NOMO-1 treated with dmso at 0.1 percent for 144 hours (cell line): ENCODE data around the gene SNAPC2.
"Not testable (repeated sequence)": the region's sequence is repeated elsewhere in the genome, so short reads cannot be mapped to it uniquely, and the experiment has no call there.

ENCODE experiments used
- DNase-seq: peaks from one replicate; lab custom pipeline; 2025; ENCODE audit not compliant: unreplicated experiment; lab: John Stamatoyannopoulos, UW

SNAPC2 gene

DNA sequence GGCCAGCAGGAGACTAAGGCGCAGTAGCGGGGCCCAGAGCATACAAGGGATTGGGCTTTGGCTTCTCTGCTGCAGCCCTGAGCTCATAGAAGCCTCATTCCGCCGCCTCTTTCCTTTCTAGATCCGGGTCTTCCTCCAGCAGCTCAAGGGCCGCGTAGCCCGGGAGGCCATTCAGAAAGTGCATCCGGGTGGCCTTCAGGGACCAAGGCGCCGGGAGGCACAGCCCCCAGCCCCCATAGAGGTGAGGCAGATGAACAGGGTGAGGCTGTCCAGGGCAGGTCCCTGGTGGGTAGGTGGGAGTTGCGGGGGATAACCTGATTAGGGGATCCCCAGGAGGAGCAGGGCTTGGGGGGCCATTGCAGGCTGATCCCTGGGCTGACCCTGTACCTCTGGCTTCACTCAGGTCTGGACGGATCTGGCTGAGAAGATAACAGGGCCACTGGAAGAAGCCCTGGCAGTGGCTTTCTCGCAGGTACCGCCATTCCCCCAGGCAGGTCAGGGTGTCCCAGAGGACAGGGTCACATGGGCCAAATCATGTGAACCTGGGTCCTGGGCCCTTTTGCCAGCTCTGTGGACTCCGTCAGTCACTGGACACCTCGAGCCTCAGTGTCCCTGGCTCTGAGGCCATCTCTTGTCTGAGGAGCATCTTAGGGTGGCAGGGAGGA lies 1.3 kb downstream of the SNAPC2 start:
- DNase-seq, result no peak

DNA sequence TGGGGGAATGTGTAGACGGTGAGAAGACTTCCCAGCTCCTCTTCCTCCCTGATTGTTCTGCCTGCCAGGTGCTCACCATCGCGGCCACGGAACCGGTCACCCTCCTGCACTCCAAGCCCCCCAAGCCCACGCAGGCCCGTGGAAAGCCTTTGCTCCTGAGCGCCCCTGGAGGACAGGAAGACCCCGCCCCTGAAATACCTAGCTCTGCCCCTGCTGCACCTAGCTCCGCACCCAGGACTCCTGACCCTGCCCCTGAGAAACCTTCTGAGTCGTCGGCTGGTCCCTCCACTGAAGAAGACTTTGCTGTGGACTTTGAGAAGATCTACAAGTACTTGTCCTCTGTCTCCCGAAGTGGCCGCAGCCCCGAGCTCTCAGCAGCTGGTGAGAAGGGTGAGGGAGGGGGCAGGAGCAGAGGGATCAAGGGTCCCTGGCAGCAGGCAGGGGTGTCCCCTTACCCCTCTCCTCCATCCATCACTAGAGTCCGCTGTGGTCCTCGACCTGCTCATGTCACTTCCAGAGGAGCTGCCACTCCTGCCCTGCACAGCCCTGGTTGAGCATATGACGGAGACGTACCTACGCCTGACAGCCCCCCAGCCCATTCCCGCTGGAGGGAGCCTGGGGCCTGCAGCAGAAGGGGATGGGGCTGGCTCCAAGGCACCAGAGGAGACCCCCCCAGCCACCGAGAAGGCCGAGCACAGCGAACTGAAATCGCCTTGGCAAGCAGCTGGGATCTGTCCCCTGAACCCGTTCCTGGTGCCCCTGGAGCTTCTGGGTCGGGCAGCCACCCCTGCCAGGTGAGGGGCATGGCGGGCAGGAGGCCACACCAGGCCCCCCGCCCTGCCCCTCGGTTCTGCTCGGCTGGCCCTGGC lies 2.1 kb downstream of the SNAPC2 start:
- no peak for DNase-seq

DNA sequence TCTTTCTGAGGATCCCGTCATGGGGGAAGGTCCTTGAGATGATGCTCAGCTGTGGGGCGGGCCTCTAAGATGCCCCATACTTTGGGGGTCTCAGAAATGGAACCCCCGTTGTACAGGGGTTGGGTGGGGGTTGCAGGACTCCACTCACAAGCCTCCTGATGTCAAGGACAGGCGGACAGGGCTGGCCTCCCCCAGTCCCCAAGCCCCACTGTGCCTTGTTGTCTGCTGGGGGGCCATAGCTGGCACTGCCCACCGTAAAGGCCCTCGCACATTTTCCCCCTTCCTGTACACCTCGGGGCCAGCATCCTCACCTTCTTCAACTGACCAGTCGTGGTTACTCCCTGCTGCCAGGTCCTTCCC lies 2.7 kb downstream of the SNAPC2 start:
- DNase-seq, result no peak

DNA sequence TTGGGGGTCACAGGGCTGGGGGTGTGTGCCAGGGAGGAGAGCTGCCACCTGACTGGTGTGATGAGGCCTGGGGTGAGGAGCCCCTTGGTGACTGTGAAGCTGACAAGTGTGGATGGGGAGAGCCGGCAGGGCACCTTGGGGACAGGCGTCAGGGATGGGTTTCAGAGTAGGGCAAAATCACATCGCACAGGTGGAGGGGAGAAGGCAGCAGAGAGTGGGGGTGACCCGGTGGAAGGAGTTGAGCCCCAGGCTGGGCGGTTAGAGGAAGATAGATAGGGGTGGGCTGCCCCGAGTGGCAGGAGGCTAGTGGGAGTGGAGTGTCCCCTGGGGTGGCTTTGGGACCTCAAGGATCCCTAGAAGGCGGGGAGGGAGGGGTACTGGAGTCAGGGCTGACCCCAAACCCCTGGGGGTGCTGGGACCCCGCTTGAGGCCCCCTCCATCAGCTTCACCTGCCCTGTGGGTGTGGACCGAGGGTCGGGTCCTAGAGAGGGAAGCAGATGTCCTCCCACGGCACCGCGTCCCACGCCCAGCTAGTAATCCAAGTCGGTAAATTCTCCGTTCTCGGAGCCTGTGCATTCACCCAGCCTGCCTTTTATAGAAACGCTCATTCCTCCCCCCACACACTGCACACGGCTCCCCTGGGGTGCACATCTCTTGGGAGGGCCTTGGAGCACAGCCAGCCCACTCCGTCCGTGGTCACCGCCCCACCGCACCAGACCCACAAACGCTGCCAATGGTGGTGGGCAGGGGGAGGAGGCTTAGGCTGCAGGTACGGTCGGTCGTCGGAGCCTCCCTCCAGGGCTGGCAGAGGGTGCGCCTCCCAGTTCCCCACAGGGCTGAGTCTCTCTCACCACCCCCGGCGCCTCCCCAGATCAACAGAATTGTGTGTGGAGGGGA lies 3.4 kb downstream of the SNAPC2 start:
- DNase-seq, result no peak

DNA sequence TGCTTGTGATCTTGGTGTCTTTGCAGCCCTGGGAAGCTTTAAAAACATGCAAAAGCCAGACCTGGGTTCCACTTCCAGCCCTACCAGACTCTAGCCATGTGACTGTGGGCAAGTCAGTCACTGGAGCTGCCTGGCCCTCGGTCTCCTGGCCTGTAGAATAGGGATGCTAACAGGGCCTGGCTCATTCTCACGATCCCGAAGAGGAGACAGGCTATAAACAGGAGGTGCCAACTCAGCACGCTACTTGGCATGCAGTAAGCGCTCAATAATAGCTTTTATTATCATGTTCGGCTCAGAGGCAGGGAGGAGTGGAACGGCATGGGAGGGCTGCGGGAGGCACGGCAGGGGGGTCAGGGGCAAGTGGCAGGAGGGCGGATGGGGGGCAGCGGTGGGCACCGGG lies 4.1 kb downstream of the SNAPC2 start:
- no peak for DNase-seq

DNA sequence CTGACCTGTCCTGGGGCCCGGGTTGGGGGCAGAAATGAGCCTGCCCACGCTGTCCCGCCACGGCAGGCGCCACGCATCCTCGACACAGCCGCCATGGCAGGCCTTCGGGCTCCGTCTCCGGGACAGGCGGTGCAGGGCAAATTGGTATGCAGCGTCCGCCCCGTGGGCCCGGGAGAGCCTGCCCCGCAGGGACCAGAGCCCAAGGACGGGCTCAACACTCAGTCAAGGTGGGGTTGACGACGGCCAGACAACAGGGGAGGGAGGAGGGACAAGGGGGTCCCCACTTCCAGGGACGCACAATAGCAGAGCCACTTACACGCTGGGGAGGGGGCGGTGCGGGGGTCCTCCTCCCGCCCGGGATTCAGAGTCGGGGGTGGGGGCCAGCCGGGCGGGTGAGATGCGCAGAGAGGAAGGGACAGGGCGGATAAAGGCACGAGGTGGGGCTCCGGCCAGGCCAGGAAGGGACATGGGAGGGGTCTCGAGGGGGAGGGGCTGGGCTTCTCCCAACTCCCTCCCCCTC lies 4.6 kb downstream of the SNAPC2 start:
- DNase-seq, result no peak

DNA sequence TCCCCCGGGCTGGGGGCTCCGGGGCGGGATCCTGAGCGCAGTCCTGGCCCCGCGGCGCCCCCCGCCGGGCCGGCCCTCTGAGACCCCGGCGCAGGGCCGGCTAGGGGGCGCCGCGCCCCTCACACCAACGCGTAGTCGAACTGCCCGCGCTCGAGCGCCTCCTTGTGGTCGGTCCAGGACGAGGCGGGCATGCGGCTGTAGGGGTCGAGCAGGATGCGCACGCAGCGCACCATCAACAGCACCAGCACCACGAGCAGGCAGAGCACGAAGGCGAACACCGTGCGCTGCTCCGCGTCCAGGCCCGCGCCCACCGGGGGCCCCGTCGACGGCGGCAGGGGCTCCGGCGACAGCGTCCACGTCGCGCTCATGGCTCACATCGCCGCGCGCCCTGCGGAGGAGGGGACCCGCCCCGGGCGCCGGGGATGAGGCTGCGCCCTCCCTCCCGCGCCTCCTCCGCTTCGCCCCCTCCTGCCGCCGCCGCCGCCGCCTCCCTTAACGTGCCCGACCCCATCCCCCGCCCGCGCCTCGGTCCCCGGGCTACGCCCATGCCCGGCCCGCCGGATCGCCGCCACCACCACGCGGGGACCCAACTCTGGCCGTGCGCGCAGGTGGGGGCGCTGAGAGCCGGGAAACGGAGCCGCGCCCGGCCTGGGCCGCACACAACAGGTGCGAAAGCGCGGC lies 5.2 kb downstream of the SNAPC2 start:
- peak; percentile 45 for DNase-seq

DNA sequence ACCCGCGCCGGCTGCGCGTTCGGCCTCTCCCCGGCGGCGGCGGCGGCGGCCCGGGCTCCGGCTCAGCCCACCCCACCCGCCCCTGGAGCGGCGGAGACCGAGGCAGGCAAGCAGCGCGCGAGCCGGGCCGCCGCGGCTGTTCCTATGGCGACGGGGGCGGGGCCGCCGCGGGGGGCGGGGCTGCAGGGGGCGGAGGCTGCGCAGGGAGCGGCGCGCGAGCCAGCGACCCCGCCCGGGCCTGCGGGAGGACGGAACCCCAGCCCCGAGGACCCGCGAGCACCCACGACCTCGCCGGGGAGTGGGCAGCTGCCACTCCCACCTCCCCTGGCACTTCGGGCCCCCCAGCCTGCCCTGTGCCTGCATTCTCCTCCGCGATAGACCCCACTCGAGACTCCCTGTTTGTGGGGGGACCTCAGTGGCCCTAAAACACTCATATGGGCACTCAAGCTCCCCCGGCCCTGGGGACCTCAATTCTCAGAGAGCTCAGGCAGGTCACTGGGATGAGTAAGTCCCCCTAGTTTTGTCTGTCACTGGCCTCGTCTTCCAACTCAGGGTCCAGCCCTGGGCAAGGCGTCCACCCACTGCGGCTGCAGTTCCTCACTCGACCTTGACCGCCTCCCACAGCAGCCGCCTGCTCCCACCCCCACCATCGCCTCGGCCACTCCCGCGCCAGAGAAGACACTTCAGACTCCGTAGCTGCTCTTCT lies 6.0 kb downstream of the SNAPC2 start, which contains the start of gene CTXN1:
CTXN1 (minus strand) TSS at position 115 of the 706 bp plus-strand sequence. CDS start 597 bp downstream, outside the sequence.
- no peak for DNase-seq

DNA sequence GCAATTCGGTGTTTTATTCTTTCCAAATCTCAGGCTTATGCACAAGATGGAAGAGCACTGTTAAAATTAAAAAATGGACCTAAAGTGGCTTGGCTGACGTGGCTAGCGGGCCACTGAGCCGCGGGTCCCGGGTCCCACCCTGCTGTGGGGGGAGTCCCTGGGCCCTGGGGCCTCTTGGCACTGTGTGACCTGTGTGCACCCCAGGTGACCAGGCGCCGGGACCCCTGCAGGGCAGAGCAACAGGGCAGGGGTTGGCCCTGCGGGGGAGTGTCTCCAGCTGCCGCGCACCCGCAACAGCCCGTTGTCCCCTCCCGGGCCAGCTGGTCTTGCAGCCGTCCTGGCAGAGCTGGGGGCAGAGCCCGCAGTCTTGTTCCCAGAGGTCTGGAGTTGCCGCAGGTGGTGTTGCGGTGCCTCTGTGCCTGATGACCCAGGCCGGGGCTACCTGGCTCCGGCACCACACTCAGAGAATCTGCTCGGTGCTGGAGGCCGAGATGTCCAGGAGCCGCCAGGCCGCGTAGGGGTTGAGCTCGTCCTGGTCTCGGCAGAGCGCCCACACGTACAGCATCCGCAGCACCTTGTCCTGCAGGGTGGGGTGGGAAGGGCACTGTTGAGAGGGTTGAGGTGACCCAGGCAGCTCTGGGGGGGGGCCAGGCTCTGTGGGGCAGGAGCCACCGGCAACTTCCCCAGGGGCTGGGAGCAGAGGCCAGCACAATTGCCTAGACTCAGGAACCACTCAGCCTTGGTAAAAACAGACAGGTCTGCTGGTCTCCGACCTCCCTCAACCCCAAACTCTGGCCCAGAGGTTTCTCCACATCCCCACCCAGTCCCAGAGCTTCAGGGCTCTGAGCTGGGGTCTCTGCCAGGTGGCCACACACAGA lies 6.8 kb downstream of the SNAPC2 start:
- DNase-seq, result no peak

DNA sequence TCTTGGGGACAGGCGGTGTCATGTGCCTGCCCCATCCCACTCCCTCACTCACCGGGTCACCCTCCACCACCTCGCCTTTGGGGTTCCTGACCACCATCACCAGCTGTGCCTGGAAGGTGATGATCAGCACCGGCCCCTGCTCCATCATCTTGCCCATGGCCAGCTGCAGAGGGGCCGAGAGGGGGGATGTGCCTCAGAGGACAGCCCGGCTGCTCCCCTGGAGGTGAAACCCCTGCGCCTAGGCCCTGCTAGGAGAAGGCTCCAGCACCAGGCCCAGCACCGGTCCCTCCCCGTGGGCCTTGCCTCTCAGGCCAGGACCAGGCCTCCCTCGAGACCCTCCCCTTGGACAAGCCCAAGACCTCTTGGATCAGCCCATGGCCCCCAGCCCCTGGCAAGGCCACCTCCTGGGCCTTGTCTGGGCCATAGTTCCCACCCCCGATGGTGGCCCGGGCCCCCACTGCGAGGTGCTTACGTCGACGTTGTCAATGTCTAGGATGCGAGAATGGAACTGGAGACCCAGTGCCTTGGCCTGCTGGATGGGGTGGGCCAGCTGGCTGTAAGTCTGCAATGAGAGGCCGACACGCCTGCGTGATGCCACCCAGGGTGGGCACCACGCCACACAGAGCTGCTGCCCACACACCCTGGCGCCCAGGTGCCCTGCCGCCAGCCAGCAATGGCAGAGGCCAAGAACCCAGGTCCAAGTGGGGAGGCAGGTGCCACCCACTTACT lies 7.6 kb downstream of the SNAPC2 start:
- no peak for DNase-seq

DNA sequence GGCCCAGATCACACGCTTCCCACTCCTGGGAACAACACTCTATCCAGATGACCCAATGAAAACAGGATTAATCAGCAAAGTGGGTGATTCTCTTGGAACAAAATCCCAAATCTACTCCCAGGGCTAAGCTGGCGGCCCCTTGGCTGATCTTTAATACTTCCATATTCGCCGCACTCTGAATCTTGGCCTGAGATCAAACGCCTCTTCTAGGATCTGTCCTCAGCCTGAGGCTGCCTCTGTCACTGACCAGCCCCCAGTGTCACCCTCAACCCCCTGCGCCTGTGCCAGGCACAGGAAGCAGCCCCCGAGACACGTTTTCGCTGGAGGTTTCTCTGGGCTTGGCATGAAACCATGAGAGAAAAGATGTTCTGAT lies 8.2 kb downstream of the SNAPC2 start:
- no peak for DNase-seq

DNA sequence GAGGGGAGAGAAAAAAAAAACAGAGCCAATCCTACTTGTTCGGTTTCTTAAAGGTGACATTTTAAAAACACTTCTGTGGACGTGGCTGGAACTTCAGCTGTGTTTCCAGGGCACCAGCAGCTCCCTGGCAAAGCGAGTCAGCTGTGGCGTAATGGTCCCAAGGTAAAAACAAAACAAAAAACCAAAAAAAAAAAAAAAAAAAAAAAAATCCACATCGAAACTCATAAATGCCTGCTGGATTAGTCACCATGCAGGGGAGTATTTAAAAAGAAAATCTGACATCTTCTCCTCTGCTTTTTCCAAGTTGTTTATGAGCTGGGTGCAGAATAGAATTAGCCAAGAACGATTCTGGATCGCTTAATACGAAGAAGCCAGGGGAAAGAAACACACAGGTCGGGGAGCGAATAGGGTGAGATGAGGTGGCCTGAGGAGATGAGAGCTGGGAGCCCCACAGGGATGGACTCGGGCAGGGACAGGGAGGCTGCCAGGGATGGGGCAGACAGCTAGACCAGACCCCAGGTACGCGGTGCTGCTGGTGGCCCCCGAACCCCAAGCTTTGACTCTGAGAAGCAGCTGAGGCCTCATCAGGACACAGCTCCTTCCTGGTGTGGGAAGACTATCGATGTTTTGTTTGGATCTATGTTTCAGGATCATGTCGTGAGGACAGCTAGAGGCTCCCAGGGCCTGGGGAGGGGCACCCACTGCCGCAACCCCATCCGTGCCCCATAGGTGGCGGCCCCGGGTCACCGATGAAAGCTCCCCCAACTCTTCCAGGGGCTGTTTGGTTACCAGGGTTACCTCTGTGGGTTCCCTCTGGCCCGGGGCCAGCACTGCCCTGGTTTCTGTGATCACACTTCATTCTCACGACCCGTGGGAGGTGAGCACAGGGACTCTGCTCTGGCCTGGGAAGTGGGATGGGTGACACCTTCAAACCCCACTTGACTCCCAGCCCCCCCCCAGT lies 8.9 kb downstream of the SNAPC2 start:
- DNase-seq, result no peak

DNA sequence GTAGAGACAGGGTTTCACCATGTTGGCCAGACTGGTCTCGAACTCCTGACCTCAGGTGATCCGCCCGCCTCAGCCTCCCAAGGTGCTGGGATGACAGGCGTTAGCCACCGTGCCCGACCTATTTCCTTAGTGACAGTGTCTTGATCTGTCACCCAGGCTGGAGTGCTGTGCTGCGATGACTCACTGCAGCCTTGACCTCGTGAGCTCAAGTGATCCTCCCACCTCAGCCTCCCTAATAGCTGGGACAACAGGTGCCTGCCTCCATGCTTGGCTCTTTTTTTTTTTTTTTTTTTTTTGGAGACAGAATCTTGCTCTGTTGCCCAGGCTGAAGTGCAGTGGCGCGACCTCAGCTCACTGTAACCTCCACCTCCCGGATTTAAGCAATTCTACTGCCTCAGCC lies 9.9 kb downstream of the SNAPC2 start:
- DNase-seq, result not testable (repeated sequence)

DNA sequence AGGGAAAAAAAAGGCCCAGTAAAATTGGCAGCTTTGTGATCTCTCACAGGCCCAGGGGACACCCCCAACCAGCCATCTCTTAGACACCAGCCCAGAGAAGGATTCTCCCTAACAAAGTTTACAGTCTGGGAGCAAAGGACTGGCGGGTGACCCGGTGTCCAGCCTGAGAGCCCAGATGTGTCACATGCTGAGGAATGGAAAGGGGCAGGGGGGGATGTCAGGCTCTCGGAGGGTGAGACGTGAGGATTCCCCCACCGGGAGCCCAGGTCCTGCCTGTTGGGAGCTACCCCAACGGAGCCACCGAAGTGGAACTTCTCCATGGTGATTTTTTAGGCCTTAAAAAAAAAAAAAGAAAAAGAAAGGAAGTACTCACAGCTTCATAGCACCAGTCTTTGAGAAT lies 10.6 kb downstream of the SNAPC2 start:
- DNase-seq, result no peak

DNA sequence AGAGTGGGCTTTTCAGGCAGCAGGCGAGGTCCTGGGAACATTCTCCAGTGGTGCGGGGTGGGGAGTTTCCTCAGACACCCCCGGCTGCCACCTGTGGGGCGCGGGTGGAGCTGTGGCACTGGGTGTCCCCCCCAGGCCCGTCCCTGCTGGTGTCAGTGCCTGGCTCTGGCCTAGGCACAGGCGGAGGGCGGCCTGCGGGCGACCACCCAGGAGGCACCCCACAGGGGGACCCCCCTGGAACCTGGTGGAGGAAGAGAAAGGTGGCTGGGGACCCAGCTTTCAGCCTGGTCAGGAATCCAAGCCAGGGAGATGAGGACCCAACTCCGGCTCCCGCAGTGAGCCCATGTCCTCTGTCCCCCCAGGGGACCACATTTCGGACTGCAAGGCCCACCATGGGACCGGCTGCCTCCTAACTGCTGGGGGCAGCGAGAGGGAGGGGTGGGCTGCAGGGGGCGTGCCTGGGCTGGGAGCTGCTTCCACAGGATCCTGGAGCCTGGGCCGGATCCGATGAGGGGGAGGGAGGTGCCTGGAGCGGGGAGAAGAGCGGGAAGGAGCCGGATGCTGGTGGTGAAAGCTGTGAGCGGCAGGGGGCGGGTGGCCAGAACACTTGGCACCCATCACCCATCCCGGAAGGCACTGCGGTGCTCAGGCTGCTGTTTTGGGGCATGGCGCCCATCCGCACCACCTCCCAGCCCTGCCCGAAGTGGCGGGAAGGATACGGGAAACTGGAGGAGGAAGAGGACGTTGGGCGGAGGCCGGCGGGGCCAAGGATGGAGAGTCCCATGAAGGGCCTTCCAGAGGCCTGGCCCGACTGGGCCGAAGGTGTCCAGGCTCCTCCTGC lies 11.3 kb downstream of the SNAPC2 start:
- DNase-seq, result no peak

DNA sequence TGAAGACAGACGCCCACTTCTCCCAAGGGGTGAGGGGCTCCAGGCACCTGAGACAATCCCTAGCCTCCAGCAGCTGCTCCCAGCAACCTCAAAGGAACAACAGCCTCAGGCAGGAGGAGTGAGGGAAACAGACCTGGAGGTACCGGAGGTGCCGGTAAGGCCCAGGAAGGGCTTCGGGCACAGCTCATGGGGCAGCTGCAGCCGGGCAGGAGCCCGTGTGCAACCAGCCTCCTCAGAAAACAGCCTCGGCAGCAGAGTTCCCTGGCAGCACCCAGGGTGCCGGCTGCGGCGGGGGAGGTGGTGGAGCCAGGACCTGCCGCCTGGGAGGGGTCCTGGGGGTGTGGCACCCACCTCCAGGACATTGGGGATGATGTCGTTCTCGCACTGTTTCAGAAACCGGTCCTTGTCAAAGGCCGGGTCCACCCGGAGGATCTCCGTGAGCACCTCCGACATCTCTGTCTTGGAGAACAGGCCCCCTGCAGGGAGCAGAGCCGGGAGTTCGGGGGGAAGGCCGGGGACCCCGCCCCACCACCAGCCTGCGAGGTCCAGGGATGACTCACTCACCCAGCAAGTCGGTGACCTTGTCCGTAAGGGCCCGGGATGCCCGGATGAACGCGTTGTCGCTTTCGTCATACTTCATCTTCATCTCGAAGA lies 12.3 kb downstream of the SNAPC2 start:
- no peak for DNase-seq
